Activated CD8-positive, alpha-beta memory T cell treated with anti-CD3 and anti-CD28 coated beads, Interleukin-2, amount 50 U/mL, for 1 hour (primary cell): Measurements from ENCODE around the gene PLXDC2.
"Not testable (repeated sequence)": the region's sequence is repeated elsewhere in the genome, so short reads cannot be mapped to it uniquely, and the experiment has no call there.

Experiments used
- DNase-seq: peaks from one replicate; pipeline ENCODE4 v3.0.0-alpha.2; 2020; ENCODE audit errors: extremely low read depth

The PLXDC2 gene

DNA sequence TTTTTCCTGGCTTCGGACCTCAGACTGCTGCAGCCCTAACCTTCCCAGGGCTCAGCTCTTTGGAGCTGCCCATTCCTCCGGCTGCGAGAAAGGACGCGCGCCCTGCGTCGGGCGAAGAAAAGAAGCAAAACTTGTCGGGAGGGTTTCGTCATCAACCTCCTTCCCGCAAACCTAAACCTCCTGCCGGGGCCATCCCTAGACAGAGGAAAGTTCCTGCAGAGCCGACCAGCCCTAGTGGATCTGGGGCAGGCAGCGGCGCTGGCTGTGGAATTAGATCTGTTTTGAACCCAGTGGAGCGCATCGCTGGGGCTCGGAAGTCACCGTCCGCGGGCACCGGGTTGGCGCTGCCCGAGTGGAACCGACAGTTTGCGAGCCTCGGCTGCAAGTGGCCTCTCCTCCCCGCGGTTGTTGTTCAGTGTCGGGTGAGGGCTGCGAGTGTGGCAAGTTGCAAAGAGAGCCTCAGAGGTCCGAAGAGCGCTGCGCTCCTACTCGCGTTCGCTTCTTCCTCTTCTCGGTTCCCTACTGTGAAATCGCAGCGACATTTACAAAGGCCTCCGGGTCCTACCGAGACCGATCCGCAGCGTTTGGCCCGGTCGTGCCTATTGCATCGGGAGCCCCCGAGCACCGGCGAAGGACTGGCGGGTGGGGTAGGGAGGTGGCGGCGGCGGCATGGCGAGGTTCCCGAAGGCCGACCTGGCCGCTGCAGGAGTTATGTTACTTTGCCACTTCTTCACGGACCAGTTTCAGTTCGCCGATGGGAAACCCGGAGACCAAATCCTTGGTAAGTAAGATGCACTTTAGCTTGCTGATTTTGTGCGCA lies at the start of gene PLXDC2:
Gene PLXDC2, plus strand, starts transcription at position 22 of the 820 bp plus-strand sequence.
- DNase-seq, result no peak

DNA sequence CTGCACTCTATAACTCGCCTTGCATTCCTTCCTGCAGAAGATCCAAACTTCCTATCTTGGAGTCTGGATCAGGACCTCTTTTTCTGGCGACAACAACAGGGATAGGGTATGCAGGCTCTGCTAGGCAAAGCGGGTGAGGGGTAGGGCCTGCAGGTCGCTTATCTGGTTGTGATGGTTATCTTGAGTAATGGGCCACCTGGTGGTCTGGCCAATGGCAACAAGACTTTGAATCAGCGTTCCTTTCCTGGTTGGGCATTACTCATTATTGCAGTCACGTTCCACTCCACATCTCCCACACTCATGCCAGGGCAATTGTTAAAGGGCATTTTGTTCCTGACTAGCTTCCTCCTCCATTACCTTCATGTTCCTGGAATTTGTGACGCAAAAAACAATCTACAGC lies 48.4 kb upstream of the PLXDC2 start:
- DNase-seq, result no peak

DNA sequence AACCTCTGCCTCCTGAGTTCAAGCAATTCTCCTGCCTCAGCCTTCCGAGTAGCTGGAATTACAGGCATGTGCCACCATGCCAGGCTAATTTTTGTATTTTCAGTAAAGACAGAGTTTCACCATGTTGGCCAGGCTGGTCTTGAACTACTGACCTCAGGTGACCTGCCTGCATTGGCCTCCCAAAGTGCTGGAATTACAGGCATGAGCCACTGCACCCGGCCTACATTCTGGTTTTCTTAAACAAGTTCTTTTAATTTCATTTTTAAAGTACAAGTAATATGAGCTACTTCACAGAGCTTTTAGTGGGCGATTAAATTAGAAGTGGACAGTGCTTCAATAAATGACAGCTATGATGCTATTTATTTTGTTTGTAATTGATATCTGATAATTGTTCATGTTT lies 46.4 kb upstream of the PLXDC2 start:
- DNase-seq, result not testable (repeated sequence)

DNA sequence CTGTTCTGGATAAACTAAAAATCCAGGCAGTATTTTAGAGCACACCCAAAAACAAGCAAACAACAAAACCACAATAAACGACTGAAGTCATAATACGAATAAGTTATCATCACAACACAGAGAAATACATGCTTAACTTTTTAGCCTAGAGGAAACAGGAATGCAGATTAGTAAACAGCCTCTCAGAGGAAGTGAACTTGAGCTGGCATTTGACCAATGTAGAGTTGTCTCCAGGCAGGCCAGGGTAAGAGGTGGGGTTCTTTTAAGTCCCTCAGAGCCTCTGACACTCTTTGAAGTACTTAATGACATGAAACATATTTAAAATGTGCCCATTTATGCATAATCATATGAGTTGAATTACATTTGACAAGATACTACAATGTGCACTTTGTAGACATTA lies 43.3 kb upstream of the PLXDC2 start:
- no peak for DNase-seq

DNA sequence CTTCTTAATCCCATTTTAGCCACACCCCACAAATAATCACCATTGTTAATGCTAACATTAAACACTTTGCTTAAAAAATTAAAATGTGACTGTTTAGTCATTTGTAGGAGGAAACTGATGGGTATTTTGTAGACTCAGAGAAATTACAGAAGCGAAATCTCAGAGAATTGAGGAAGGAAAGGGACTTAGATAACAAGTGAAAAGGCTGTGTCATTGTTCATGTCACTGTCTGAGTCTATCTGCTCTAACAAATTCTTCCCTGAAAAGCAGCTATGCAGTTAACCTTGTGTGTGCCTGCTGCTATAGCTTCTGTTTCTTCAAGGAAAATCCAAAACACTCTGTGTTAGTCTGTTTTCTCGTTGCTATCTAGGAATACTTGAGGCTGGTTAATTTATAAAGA lies 40.9 kb upstream of the PLXDC2 start:
- DNase-seq, result no peak

DNA sequence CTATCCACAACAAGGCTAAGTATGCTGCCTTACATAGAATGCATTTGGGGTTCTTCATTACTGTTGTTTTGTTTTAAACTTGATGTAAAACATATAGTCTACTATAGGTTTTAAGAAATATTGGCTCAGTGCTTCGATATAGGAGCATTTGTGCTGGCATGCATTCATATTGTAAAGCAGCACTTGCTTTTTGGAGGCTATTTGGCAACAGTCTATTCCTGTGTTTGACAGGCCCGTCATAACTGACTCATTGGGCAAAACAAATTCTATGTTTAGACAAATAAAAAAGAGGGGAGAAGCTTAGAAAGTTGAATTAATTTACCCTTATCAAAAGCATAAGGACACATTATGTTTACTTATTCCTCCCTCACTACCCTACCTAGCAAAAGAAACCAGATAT lies 38.4 kb upstream of the PLXDC2 start:
- no peak for DNase-seq

DNA sequence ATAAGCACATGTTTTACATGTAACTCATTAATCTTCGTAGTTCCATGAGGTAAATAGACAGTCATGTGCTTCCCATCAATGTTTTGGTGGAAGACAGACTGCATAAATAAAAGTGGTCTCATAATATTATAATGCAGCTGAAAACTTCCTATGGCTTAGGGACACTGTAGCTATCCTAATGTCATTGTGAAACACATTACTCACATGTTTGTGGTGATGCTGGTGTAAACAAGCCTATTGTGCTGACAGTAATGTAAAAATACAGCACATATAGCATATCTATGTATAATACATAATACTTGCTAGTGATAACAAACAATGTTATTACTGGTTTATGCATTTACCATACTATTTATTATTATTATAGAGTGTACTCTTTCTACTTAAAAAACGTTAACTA lies 37.2 kb upstream of the PLXDC2 start:
- DNase-seq, result no peak

DNA sequence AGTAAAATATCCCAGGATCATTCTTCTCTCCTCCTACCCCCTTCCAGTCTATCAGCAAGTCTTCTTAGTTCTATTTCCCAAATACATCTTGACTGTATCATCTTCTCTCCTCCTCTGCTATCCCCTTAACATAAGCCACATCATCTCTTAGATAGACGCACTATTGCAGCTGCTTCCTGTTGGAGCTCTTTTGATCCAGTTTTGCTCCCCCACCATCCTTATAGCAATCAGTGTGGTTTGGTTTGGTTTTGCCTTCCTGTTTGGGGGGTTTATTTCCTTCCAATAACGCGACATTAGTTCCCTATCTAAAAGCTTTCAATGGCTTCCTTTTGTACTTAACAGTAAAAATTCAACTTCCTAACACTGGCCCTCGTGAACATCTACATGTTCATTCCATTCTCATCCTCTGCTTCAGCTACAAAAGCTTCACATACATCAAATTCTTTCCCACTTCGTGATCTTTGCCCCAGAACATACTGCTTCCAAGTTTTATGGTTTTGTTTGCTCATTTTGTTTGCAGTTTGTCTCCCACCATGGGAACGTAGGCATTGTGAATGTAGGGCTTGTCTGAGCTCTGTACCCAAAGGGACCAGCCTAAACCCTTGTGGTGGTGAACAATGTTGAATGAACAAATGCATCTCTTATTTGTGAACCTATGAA lies 33.7 kb upstream of the PLXDC2 start:
- DNase-seq, result no peak

DNA sequence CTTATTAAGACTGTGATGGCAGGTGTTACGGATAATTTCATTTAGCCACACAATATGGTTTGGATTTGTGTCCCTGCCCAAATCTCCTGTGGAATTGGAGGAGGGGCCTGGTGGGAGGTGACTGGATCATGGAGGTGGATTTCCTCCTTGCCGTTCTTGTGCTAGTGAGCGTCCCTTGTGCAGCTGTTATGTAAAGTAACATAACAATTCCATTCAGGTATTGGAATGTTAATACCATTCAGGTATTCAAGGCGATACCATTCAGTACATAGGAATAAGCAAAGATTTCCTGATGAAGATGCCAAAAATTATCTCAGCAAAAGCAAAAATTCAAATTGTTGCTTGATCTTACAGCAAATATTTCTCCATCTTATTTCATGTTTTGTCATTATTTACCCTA lies 32.5 kb upstream of the PLXDC2 start:
- DNase-seq, result no peak

DNA sequence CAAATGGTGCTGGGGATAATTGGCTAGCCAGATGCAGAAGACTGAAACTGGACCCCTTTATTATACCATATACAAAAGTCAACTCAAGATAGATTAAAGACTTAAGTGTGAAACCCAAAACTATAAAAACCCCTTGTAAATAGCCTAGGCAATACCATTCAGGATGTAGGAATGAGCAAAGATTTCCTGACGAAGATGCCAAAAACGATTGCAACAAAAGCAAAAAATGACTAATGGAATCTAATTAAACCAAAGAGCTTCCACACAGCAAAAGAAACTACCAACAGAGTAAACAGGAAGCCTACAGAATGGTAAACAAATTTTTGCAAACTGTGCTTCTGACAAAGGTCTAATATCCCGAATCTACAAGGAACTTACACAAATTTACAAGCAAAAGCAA lies 30.9 kb upstream of the PLXDC2 start:
- DNase-seq, result no peak

DNA sequence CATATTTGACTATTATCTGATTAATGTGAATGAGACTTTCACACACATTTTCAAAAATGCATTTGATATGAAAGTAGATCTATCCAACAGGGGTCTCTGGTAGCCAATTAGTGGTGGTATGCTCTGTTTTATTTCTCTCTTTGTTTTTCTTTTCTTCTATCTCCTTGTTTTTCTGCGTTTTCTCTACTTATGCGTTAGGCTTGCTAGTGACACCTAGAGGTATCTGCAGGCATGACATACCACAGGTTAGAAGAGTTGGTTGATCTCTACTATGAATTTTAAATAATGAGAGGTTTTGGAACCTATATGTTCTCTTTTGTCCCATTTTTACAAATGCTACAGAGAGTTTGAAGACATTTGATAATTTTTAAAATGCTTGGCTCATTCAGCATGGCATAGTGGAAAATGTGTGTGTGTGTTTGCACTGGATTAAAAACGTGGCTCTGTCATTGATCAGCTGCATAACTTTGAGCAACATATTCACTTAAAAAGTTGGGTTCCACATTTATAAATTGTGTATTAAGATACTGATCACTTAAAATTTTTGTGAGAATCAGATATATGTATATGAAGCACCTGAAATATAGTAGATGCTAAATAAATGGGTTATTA lies 28.1 kb upstream of the PLXDC2 start:
- DNase-seq, result no peak

DNA sequence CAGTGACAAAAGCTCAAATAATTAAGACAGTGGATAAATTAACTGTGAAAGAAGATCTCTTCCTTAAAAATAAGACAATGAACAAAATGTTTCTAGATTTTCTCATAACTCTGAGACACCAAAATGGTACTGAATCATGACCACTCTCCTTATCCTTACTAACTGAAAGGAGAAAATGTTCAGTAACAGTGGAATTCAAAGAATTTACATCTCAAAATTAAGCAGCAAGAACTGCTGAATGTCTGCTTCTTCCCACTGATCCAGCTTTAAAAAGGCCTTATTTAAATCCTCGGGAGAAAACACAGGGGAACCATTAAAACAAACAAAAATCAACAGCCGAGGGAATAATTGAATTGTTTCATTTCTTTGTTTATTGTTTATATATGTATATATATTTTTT lies 27.3 kb upstream of the PLXDC2 start:
- DNase-seq, result no peak

DNA sequence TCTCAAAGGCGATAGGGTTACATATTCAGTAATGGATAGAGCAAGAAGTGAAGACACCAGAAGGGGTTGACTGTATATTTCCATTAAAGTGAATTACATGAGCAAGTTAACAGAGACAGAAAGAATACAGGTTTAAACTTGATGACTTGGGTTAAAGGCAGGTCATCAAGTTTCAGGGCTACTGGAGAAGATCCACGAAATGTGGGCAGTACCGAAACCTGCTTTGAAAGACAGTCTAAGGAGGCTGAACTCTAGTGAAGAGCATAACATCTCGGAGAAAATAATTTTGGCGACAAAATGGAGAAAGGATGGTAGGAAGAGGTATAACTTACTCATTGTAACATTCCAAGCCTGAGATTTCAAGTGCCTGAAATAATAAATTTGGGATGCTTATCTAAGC lies 26.6 kb upstream of the PLXDC2 start:
- no peak for DNase-seq

DNA sequence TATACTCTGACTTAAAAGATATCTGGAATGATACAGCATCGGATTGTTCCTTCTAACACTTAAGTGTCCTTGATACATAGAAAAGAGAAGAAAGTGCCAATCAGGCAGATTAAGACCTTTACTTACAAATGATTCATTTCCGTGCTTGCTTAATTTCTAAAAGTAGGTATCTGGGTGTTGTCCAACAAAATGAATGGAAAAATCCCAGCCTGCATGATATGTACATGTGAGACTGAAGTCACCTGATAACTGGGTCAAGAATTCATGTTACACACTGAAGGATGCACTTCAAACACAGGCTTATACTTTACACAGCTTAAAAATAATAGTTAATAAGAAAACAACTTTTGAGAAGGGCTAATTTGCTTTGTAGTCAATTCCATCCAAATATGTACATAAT lies 25.2 kb upstream of the PLXDC2 start:
- no peak for DNase-seq

DNA sequence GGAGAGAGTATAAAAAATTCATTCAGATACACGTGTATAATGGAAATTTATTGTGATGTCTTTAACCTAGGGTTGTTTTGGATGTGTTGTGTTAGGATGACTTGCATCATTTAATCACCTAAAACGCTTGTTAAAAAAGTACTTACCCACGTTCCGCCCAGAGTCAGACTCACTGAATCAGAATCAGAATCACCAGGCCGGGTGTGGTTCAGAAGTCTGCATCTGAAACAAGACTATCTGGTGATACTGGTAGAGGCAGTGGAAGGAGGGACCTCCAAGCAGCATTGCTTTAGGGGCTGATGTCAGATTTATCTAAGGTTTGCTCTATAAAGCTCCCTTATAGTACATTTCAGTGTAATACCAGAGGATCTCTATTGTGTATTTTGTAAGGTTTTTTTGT lies 20.5 kb upstream of the PLXDC2 start:
- DNase-seq, result no peak

DNA sequence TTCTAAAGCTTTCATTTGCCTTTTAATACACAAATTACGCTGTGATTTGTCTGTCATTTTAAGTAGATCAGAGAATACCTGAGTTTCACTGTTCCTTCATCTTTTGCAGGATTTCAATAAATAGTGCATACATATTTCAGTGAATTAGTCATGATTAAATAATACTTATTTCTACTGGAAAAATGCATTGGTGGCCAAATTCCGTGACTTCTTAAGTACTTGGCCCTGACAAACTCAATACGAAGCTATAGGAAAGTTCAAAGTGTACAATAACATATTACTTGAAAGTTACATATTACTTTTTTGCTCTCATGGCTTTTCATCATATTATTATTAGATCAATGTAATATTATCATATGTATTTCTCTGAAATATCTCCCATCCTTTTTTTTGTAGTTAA lies 16.1 kb upstream of the PLXDC2 start:
- DNase-seq, result no peak

DNA sequence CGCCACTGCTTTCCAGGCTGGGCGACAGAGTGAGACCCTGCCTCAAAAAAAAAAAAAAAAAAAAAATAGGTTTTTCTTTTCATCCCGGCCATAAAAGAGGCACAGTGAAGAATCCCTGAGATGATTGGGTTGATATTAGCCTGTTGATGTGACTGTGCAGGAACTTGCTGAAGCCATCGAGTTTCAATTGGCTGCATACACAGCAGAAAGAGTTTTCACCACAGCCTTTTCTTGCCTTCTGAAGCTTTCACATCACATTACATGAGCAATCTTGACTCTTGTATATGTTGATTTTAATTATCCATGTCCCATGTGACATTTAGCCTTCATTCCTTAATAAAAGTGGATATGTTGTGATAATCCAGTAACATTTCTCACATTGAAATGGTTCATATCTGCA lies 14.9 kb upstream of the PLXDC2 start:
- DNase-seq, result no peak

DNA sequence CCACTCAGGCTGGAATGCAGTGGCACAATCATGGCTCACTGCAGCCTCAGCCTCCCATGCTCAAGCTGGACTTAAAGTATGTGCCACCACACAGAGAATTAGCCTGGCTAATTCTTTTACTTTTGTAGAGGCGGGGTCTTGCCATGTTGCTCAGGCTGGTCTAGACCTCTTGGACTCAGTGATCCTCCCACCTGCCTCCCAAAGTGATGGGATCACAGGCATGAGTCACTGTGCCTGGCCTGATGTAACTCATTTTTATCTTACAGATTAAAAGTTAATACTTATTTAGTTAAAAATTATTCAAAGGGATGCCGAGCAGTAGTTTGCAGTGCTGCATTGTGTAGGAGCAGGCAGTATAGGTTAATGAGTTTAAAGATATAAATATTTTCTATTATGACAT lies 12.6 kb upstream of the PLXDC2 start:
- DNase-seq, result no peak

DNA sequence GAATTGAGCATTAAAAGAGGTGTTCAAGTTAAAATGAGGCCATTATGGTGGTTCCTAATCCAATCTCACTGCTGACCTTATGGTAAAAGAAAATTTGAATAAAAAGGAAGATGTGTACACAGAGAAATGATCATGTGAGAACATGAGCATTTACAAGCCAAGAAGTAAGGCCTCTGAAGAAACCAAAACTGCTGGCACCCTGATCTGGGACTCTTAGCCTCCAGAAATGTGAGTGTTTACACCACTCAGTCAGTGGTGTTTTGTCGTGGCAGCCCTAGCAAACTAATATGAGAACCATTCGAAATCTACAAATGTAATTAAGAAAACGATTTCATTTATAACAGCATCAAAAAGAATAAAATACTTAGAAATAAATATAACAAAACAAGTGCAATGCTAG lies 6.8 kb upstream of the PLXDC2 start:
- DNase-seq, result no peak

DNA sequence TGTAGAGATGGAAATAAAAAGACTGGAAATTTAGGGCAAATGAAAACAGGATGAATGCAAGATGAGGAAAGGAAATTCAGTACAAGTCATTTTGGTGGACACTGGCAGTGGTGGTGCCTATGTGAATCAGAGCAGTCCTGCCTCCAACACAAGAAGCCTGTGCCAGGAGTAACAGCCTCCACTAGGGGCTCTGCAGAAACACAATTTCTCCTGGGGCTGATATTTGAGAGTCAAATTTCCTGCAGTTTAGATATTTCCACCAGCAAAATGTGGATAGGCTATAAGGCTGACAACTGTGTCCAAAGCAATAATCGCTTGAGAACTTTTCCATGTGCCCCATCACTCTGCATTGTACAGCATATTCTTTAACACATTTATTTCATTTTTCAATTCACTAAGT lies 4.7 kb upstream of the PLXDC2 start:
- DNase-seq, result no peak

DNA sequence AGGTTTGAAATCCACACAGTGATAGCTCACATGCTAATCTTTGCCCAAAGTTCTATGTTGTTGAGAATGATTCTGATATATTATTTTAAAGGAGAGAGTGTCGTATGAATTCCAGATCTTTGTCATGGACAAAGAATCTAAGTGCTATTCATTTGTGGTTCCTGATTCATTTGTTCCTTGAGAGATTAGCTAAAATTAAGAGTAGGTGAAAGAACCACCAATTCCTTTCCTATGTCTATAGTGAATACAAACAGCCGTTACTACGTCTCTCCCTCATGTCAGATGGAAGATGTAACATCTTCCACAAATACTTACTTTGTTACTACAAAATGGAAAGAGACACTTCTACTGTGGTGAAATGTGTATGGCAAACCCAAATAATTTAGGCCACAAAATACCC lies 3.3 kb upstream of the PLXDC2 start:
- no peak for DNase-seq

DNA sequence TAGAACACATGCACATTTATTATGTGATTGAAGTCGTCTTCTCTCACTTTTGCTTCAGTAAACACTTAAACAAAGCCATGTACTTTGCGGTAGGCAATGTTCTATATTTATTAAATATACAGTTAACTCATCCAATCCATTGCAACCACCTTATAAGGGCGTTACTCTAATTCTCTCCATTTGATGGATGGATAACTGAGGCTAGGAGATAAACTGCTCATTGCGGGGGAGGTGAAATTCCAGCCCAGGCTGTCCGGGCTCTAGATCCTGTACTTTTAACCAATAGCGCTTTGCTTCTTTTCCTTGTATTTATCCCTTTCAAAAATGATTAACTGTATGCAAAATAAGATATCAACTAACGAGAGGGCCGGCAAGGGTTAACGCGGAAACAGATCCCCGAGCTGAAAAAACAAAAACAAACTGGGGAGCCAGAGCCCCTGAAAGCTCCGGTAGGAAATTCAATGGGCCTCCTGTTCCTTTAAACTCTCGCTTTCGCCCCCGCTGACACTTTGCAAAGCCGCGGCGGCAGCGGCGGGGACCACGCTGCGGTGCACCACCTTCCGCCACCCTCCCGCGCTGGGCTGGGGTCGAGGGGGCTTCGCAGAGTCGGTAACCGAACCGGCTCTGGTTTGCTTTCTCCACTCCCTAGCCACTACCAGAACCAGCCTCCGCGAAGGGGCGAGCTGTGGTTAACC lies 1.0 kb upstream of the PLXDC2 start:
- DNase-seq, result no peak
